OCI-LY3 (cell line): Measurements from ENCODE around the gene KIAA0319L.

Experiments used
- EZH2phosphoT487 ChIP-seq: fragments of 200-600 bp; shearing (Covaris generic); IDR thresholded peaks from 2 replicates; pipeline ENCODE4 v1.6.1; 2018; ENCODE audit warnings: antibody characterized with exemption, mixed run types, low read depth
- TF ChIP-seq, protein P1 (sequence below): fragments of 200-600, 300-600 bp; sonication (generic); IDR thresholded peaks from 2 replicates; pipeline ENCODE4 v1.5.1; 2014; ENCODE audit warnings: antibody characterized with exemption, low read length, low read depth

- TF ChIP-seq, protein P1, sequence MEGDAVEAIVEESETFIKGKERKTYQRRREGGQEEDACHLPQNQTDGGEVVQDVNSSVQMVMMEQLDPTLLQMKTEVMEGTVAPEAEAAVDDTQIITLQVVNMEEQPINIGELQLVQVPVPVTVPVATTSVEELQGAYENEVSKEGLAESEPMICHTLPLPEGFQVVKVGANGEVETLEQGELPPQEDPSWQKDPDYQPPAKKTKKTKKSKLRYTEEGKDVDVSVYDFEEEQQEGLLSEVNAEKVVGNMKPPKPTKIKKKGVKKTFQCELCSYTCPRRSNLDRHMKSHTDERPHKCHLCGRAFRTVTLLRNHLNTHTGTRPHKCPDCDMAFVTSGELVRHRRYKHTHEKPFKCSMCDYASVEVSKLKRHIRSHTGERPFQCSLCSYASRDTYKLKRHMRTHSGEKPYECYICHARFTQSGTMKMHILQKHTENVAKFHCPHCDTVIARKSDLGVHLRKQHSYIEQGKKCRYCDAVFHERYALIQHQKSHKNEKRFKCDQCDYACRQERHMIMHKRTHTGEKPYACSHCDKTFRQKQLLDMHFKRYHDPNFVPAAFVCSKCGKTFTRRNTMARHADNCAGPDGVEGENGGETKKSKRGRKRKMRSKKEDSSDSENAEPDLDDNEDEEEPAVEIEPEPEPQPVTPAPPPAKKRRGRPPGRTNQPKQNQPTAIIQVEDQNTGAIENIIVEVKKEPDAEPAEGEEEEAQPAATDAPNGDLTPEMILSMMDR = no peak
- TF ChIP-seq EZH2phosphoT487 = no peak
Observed at GRCh38 chr1:35561972-35562680, 4.9 kb upstream of the KIAA0319L start.
